Measurements from ENCODE around the gene RGS6. TPM values are rescaled to one million over a fixed set of nuclear protein-coding genes. Genes with fewer than 3 reads are reported as not detected.

The RGS6 gene
- total RNA-seq, 2 experiments from 2014 or later = not detected

GRCh38 chr14:72098210-72098609, 166.0 kb downstream of the RGS6 start:
- Mint-ChIP-seq H3K4me1 (ENCODE audit: low read depth) (no peaks in the 10 kb centered on the region), H3K9me3 (no peaks in the 10 kb centered on the region), H3K27ac (no peak overlapping the region), H3K36me3 (ENCODE audit: low read depth) (no peaks in the 10 kb centered on the region), H3K4me3 (no peak overlapping the region), H3K27me3 (peaks cover 15% of the 10 kb centered on the region)
- ATAC-seq = no peak
- POLR2A ChIA-PET = no interaction called here
- intact Hi-C loops (cut with micrococcal nuclease) = no loop called here
- DNase-seq = no peak
- CTCF ChIA-PET = no interaction called here
- no peak for TF ChIP-seq CTCF (IDR thresholded peaks at IDR 0.05)

GRCh38 chr14:72099566-72099965, 167.3 kb downstream of the RGS6 start:
- DNase-seq (no peak), ATAC-seq (no peak)
- H3K4me3 Mint-ChIP-seq = no peak overlapping the region
- no peak overlapping the region for H3K27ac Mint-ChIP-seq
- POLR2A ChIA-PET = no interaction called here
- no peaks in the 10 kb centered on the region for H3K4me1 Mint-ChIP-seq (ENCODE audit: low read depth)
- intact Hi-C loops (cut with micrococcal nuclease) = no loop called here
- CTCF ChIA-PET = no interaction called here
- H3K36me3 Mint-ChIP-seq (ENCODE audit: low read depth) = no peaks in the 10 kb centered on the region
- no peaks in the 10 kb centered on the region for H3K9me3 Mint-ChIP-seq
- TF ChIP-seq CTCF (IDR thresholded peaks at IDR 0.05) = no peak
- H3K27me3 Mint-ChIP-seq = peaks cover 17% of the 10 kb centered on the region

- no peaks in the 10 kb centered on the region for H3K4me1 Mint-ChIP-seq (ENCODE audit: low read depth)
- DNase-seq = peak; percentile 67
- H3K4me3 Mint-ChIP-seq = no peak overlapping the region
- H3K27ac Mint-ChIP-seq = no peak overlapping the region
- ChIA-PET CTCF (interaction anchor here (0.7 to 2.2 kb wide), 16 partner anchors 8 to 373 kb away, joined by 3 to 8 read pairs (median 4); no protein-coding TSS in a partner anchor), POLR2A (no interaction called here)
- no peaks in the 10 kb centered on the region for H3K36me3 Mint-ChIP-seq (ENCODE audit: low read depth)
- intact Hi-C loops (cut with micrococcal nuclease) = no loop called here
- ATAC-seq = no peak
- H3K27me3 Mint-ChIP-seq = peaks cover 11% of the 10 kb centered on the region
- H3K9me3 Mint-ChIP-seq = no peaks in the 10 kb centered on the region
- peak; percentile 87 for TF ChIP-seq CTCF (IDR thresholded peaks at IDR 0.05)
These were observed 171.9 kb downstream of the RGS6 start for GRCh38 chr14:72104011-72104613.

GRCh38 chr14:72111911-72112310, 179.7 kb downstream of the RGS6 start:
- DNase-seq (no peak), ATAC-seq (no peak)
- Mint-ChIP-seq H3K9me3 (no peaks in the 10 kb centered on the region), H3K36me3 (ENCODE audit: low read depth) (no peaks in the 10 kb centered on the region), H3K4me3 (no peak overlapping the region), H3K27me3 (peaks cover 7% of the 10 kb centered on the region), H3K27ac (no peak overlapping the region), H3K4me1 (ENCODE audit: low read depth) (no peaks in the 10 kb centered on the region)
- no peak for TF ChIP-seq CTCF (IDR thresholded peaks at IDR 0.05)
- CTCF ChIA-PET = interaction anchor here (1.5 kb wide), 1 partner anchor 8 kb away, joined by 5 read pairs; no protein-coding TSS in a partner anchor
- intact Hi-C loops (cut with micrococcal nuclease) = no loop called here
- POLR2A ChIA-PET = no interaction called here

DNA sequence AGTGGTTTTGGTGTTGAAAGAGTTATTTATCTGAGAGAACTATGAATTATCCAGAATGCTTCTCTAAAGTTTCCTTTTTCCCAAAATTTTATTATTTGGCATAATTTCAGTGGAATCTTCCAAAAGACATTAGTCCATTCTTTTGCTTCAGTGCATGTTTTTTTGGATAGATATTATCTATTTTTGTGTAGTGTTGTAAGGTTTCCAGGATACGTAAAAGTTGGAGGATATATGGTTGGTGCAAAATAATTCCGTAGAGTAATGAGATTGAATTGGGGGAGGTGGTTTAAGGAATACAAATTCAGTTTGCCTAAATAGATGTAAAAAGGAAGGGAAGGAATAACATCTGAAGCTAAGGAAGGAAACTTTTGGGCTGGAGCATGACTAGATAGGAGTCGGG, 186.6 kb downstream of the RGS6 start:
- intact Hi-C loops (cut with micrococcal nuclease) = no loop called here
- POLR2A ChIA-PET = no interaction called here

More for the DNA sequence above, 186.6 kb downstream of the RGS6 start:
- no peak for TF ChIP-seq CTCF (IDR thresholded peaks at IDR 0.05)
- no peak for DNase-seq
- Mint-ChIP-seq H3K9me3 (no peaks in the 10 kb centered on the region), H3K4me3 (no peak overlapping the region), H3K4me1 (ENCODE audit: low read depth) (no peaks in the 10 kb centered on the region), H3K27ac (no peak overlapping the region), H3K27me3 (peaks cover 6% of the 10 kb centered on the region), H3K36me3 (ENCODE audit: low read depth) (no peaks in the 10 kb centered on the region)
- CTCF ChIA-PET = no interaction called here
- ATAC-seq = no peak

All from activated CD8-positive, alpha-beta T cell treated with anti-CD3 and anti-CD28 coated beads for 36 hours (primary cell).